H9 (cell line): ENCODE data around the gene USP44. TPM values are rescaled to one million over a fixed set of nuclear protein-coding genes. Genes with fewer than 3 reads are reported as not detected.

ENCODE experiments used
- DNase-seq: peaks from one replicate; pipeline ENCODE4 v3.0.0-alpha.2; 2017
- H2AFZ ChIP-seq: one replicate; pipeline ENCODE4 v1.6.1; 2013; ENCODE audit warnings: mild to moderate bottlenecking, low read length, control low read depth, moderate library complexity
- H2AK5ac ChIP-seq: 2 replicates; pipeline ENCODE4 v1.6.1; 2013; ENCODE audit warnings: low read length, control low read depth, mixed read lengths; ENCODE audit not compliant: insufficient read length
- H2BK120ac ChIP-seq: one replicate; pipeline ENCODE4 v1.6.1; 2013; ENCODE audit warnings: low read depth, mild to moderate bottlenecking, low read length, control low read depth, inconsistent platforms; ENCODE audit not compliant: poor library complexity, severe bottlenecking
- H2BK12ac ChIP-seq: 2 replicates; pipeline ENCODE4 v1.6.1; 2013; ENCODE audit warnings: low read length, control low read depth, mixed read lengths, low read depth; ENCODE audit not compliant: insufficient read length
- H2BK15ac ChIP-seq: 2 replicates; pipeline ENCODE4 v1.6.1; 2013; ENCODE audit warnings: low read depth, low read length, control low read depth
- H2BK20ac ChIP-seq: one replicate; pipeline ENCODE4 v1.6.1; 2013; ENCODE audit warnings: low read depth, mild to moderate bottlenecking, low read length, control low read depth, inconsistent platforms; ENCODE audit not compliant: poor library complexity, severe bottlenecking
- H2BK5ac ChIP-seq: 2 replicates; pipeline ENCODE4 v1.6.1; 2013; ENCODE audit warnings: low read length, control low read depth, mixed read lengths; ENCODE audit not compliant: insufficient read length
- H3K14ac ChIP-seq: 2 replicates; pipeline ENCODE4 v1.6.1; 2013; ENCODE audit warnings: low read length, control low read depth; ENCODE audit not compliant: insufficient read depth
- H3K18ac ChIP-seq: 2 replicates; pipeline ENCODE4 v1.6.1; 2013; ENCODE audit warnings: low read depth, mild to moderate bottlenecking, mixed read lengths, low read length, control low read depth; ENCODE audit not compliant: insufficient read length
- H3K23ac ChIP-seq: 2 replicates; pipeline ENCODE4 v1.6.1; 2013; ENCODE audit warnings: low read length, control low read depth, mixed read lengths, low read depth; ENCODE audit not compliant: insufficient read length
- H3K23me2 ChIP-seq: 2 replicates; pipeline ENCODE4 v1.6.1; 2013; ENCODE audit warnings: low read depth, mild to moderate bottlenecking, mixed read lengths, low read length, control low read depth; ENCODE audit not compliant: insufficient read length, poor library complexity, severe bottlenecking
- H3K27ac ChIP-seq: 2 replicates; pipeline ENCODE4 v1.5.1; 2013; ENCODE audit warnings: low read length, control low read depth, mixed read lengths, low read depth; ENCODE audit not compliant: insufficient read length
- H3K27me3 ChIP-seq: 2 replicates; pipeline ENCODE4 v1.6.1; 2013; ENCODE audit warnings: low read length, control low read depth, inconsistent platforms; ENCODE audit not compliant: insufficient read depth
- H3K4ac ChIP-seq: 2 replicates; pipeline ENCODE4 v1.6.1; 2013; ENCODE audit warnings: low read depth, mild to moderate bottlenecking, control low read depth, inconsistent platforms, low read length, moderate library complexity
- H3K4me1 ChIP-seq: 2 replicates; pipeline ENCODE4 v1.6.1; 2013; ENCODE audit warnings: low read length, control low read depth, inconsistent platforms; ENCODE audit not compliant: insufficient read depth
- H3K4me2 ChIP-seq: 2 replicates; pipeline ENCODE4 v1.6.1; 2013; ENCODE audit warnings: low read length, control low read depth, mixed read lengths; ENCODE audit not compliant: insufficient read length, insufficient read depth
- H3K56ac ChIP-seq: 2 replicates; pipeline ENCODE4 v1.6.1; 2013; ENCODE audit warnings: low read depth, mild to moderate bottlenecking, mixed read lengths, low read length, control low read depth; ENCODE audit not compliant: insufficient read length
- H3K79me1 ChIP-seq: 2 replicates; pipeline ENCODE4 v1.6.1; 2013; ENCODE audit warnings: low read depth, mild to moderate bottlenecking, moderate library complexity, low read length, control low read depth, inconsistent platforms; ENCODE audit not compliant: insufficient read depth, poor library complexity, severe bottlenecking
- H3K79me2 ChIP-seq: 2 replicates; pipeline ENCODE4 v1.6.1; 2013; ENCODE audit warnings: low read length, control low read depth, inconsistent platforms; ENCODE audit not compliant: insufficient read depth
- H3K9ac ChIP-seq: 2 replicates; pipeline ENCODE4 v1.6.1; 2013; ENCODE audit warnings: low read length, control low read depth, mixed read lengths; ENCODE audit not compliant: insufficient read length; ENCODE audit errors: extremely low read depth
- H3K9me3 ChIP-seq: one replicate; pipeline ENCODE4 v1.6.1; 2013; ENCODE audit warnings: low read depth, low read length, inconsistent platforms; ENCODE audit not compliant: control insufficient read depth
- H3T11ph ChIP-seq: one replicate; pipeline ENCODE4 v1.6.1; 2013; ENCODE audit warnings: mild to moderate bottlenecking, low read length, control low read depth, inconsistent platforms
- H4K20me1 ChIP-seq: one replicate; pipeline ENCODE4 v1.6.1; 2013; ENCODE audit not compliant: control insufficient read depth, insufficient read length, insufficient read depth
- H4K5ac ChIP-seq: 2 replicates; pipeline ENCODE4 v1.6.1; 2013; ENCODE audit warnings: low read depth, mild to moderate bottlenecking, mixed read lengths, low read length, control low read depth; ENCODE audit not compliant: insufficient read length
- H4K8ac ChIP-seq: replicated peaks from 2 replicates; pipeline ENCODE4 v1.6.1; 2013; ENCODE audit warnings: low read length, control low read depth, mixed read lengths, low read depth; ENCODE audit not compliant: insufficient read length
- H4K91ac ChIP-seq: 2 replicates; pipeline ENCODE4 v1.6.1; 2013; ENCODE audit warnings: low read depth, mild to moderate bottlenecking, moderate library complexity, mixed read lengths, low read length, control low read depth; ENCODE audit not compliant: insufficient read length
- H3K27ac Mint-ChIP-seq, 3 experiments: 2 replicates in 2 of 3; 3 replicates in 1 of 3; pipeline ENCODE4 v1.8.0; 2020 to 2021; ENCODE audit warnings: mixed read lengths in 3 of 3, mild to moderate bottlenecking in 1 of 3, moderate library complexity in 1 of 3
- H3K27me3 Mint-ChIP-seq: 2 replicates; pipeline ENCODE4 v1.8.0; 2021; ENCODE audit warnings: low read depth, mild to moderate bottlenecking, moderate library complexity, mixed read lengths
- H3K36me3 Mint-ChIP-seq, 3 experiments: 2 replicates in 2 of 3; 3 replicates in 1 of 3; pipeline ENCODE4 v1.8.0; 2020 to 2021; ENCODE audit warnings: low read depth in 3 of 3, mixed read lengths in 3 of 3; ENCODE audit not compliant: insufficient read depth in 1 of 3
- H3K4me1 Mint-ChIP-seq, 2 experiments: 2 replicates each; pipeline ENCODE4 v1.8.0; 2020; ENCODE audit warnings: mixed read lengths in 2 of 2
- H3K4me3 Mint-ChIP-seq, 2 experiments: 2 replicates in 1 of 2; 3 replicates in 1 of 2; pipeline ENCODE4 v1.8.0; 2020 to 2021; ENCODE audit warnings: mild to moderate bottlenecking in 2 of 2, mixed read lengths in 2 of 2, moderate library complexity in 1 of 2
- H3K9me3 Mint-ChIP-seq, 2 experiments: 2 replicates in 1 of 2; 3 replicates in 1 of 2; pipeline ENCODE4 v1.8.0; 2020; ENCODE audit warnings: mild to moderate bottlenecking in 2 of 2, mixed read lengths in 2 of 2, moderate library complexity in 1 of 2
- WGBS: extraction: QIAGEN DNeasy Blood & Tissue Kit; methylation state at CpG from one replicate; pipeline ENCODE4 v1.1.7; 2013; ENCODE audit warnings: missing lambda C conversion rate, low lambda C conversion rate, mixed read lengths; ENCODE audit not compliant: insufficient read length; ENCODE audit errors: extremely low coverage; 5-methylcytosine and 5-hydroxymethylcytosine counted together
- total RNA-seq: library from RNA; stranded (reverse); gene quantifications from 2 replicates; pipeline ENCODE4 v1.2.1, GENCODE V29; 2021
- TF ChIP-seq, protein P1 (sequence below): fragments of 200-600 bp; sonication (generic); conservative IDR thresholded peaks from 3 replicates; pipeline ENCODE4 v1.8.0; 2021; ENCODE audit warnings: antibody characterized with exemption, mild to moderate bottlenecking

USP44 gene
- total RNA-seq, 1 experiment from 2014 or later = 185 TPM

DNA sequence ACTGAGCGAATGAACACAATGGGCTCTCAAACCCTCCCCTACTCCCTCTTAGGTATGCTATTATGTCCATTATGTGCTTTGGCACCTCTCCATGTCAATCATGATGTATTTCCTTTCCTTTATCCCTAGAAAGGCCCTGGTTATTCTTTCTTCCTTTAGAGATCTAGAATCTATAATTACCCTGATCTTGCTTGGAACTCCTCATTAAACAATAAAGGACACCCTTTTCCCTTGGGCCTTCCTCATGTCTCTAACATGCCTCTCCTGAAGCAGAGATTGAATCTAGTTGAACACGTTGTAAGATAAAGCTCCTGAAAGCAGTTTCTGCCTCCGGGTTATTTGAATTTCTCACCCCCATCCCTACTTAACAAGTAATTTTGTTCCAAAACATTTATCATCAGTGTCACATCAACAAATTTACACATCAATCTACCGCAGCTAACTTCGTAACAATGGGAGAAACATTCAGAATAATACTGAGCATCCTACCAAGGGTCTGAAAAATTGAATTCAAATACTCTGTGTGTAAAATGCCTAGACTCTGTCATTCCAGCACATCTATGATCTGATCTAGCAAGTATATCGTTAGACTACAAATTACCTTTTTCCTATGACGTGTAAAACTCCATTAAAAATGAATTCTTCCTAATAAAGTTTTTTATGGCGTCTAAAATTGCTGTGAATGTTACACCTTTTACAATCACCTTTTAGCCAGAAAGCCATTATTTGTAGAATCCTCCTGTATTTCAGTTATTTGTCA lies 5.4 kb downstream of the USP44 start:
- TF ChIP-seq, protein P1, sequence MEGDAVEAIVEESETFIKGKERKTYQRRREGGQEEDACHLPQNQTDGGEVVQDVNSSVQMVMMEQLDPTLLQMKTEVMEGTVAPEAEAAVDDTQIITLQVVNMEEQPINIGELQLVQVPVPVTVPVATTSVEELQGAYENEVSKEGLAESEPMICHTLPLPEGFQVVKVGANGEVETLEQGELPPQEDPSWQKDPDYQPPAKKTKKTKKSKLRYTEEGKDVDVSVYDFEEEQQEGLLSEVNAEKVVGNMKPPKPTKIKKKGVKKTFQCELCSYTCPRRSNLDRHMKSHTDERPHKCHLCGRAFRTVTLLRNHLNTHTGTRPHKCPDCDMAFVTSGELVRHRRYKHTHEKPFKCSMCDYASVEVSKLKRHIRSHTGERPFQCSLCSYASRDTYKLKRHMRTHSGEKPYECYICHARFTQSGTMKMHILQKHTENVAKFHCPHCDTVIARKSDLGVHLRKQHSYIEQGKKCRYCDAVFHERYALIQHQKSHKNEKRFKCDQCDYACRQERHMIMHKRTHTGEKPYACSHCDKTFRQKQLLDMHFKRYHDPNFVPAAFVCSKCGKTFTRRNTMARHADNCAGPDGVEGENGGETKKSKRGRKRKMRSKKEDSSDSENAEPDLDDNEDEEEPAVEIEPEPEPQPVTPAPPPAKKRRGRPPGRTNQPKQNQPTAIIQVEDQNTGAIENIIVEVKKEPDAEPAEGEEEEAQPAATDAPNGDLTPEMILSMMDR = no peak
- peaks cover 32% of the 10 kb centered on the region; the same call in 1 of the 2 replicates for H3K79me2 ChIP-seq
- WGBS = 100% methylated on average over 2 of the region's 8 CpGs
- no peak overlapping the region for H4K91ac ChIP-seq
- H4K20me1 ChIP-seq = no peaks in the 10 kb centered on the region
- Mint-ChIP-seq H3K27me3 (peaks cover 1% of the 10 kb centered on the region; the same call in 1 of the 2 replicates), H3K36me3 (peaks cover 30 to 35% (median 34%) of the 10 kb centered on the region in 3 experiments), H3K4me3 (peak overlapping the region; percentile 83 to 96), H3K4me1 (peaks cover 33 to 39% of the 10 kb centered on the region in 2 experiments), H3K9me3 (peaks cover 0 to 5% of the 10 kb centered on the region in 2 experiments; a peak in 2 of 5 replicates), H3K27ac (peak overlapping the region; percentile 11 to 99 (median 93))
- no peaks in the 10 kb centered on the region for H3K9me3 ChIP-seq
- no peak overlapping the region for H3K4ac ChIP-seq
- peak overlapping the region; percentile 83 for H3K27ac ChIP-seq
- H3K27me3 ChIP-seq = no peaks in the 10 kb centered on the region
- no peak overlapping the region for H2BK15ac ChIP-seq
- no peak overlapping the region for H2BK5ac ChIP-seq
- H4K8ac ChIP-seq = no peak overlapping the region
- no peak overlapping the region for H2BK20ac ChIP-seq
- no peak overlapping the region for H3K23ac ChIP-seq
- no peak overlapping the region for H2AK5ac ChIP-seq
- no peak overlapping the region for H2AFZ ChIP-seq
- H2BK12ac ChIP-seq = no peak overlapping the region
- no peak overlapping the region for H2BK120ac ChIP-seq
- H3K4me1 ChIP-seq = no peaks in the 10 kb centered on the region; the same call in 1 of the 2 replicates
- H3K23me2 ChIP-seq = no peaks in the 10 kb centered on the region
- H3K56ac ChIP-seq = no peak overlapping the region
- no peak overlapping the region for H3K18ac ChIP-seq
- peak overlapping the region; percentile 92 for H3K4me2 ChIP-seq
- peaks cover 3% of the 10 kb centered on the region for H3K79me1 ChIP-seq
- H3T11ph ChIP-seq = no peak overlapping the region
- H3K14ac ChIP-seq = no peak overlapping the region
- no peak for DNase-seq
- H3K9ac ChIP-seq = peak overlapping the region; percentile 50
- H4K5ac ChIP-seq = no peak overlapping the region
